Body of pancreas (tissue), 4 donors: ENCODE data around the gene DTX2.
"Not testable (repeated sequence)": the region's sequence is repeated elsewhere in the genome, so short reads cannot be mapped to it uniquely, and the experiment has no call there.

Source experiments
- POLR2A ChIP-seq, 3 donors: fragments of 450-650 bp; IDR thresholded peaks; one replicate each; pipeline ENCODE4 v1.6.1; 2016; ENCODE audit warnings: antibody characterized with exemption in 3 of 3, mild to moderate bottlenecking in 2 of 3
- TF ChIP-seq, protein P1 (sequence below), 7 experiments: fragments of 450-650 bp in 4 of 7; fragments of 200-600 bp in 3 of 7; sonication (generic) in 3 of 7; IDR thresholded peaks; one replicate each; pipeline ENCODE4 v1.5.1; 2016 to 2019; ENCODE audit warnings: antibody characterized with exemption in 7 of 7

GRCh38 chr7:76497918-76498582, 36.5 kb downstream of the DTX2 start:
- TF ChIP-seq, protein P1, sequence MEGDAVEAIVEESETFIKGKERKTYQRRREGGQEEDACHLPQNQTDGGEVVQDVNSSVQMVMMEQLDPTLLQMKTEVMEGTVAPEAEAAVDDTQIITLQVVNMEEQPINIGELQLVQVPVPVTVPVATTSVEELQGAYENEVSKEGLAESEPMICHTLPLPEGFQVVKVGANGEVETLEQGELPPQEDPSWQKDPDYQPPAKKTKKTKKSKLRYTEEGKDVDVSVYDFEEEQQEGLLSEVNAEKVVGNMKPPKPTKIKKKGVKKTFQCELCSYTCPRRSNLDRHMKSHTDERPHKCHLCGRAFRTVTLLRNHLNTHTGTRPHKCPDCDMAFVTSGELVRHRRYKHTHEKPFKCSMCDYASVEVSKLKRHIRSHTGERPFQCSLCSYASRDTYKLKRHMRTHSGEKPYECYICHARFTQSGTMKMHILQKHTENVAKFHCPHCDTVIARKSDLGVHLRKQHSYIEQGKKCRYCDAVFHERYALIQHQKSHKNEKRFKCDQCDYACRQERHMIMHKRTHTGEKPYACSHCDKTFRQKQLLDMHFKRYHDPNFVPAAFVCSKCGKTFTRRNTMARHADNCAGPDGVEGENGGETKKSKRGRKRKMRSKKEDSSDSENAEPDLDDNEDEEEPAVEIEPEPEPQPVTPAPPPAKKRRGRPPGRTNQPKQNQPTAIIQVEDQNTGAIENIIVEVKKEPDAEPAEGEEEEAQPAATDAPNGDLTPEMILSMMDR (IDR thresholded peaks at IDR 0.05), result not testable (repeated sequence)
- not testable (repeated sequence) for TF ChIP-seq POLR2A (IDR thresholded peaks at IDR 0.05)
